ENCODE data around the gene ZNF143.

ZNF143 gene

DNA sequence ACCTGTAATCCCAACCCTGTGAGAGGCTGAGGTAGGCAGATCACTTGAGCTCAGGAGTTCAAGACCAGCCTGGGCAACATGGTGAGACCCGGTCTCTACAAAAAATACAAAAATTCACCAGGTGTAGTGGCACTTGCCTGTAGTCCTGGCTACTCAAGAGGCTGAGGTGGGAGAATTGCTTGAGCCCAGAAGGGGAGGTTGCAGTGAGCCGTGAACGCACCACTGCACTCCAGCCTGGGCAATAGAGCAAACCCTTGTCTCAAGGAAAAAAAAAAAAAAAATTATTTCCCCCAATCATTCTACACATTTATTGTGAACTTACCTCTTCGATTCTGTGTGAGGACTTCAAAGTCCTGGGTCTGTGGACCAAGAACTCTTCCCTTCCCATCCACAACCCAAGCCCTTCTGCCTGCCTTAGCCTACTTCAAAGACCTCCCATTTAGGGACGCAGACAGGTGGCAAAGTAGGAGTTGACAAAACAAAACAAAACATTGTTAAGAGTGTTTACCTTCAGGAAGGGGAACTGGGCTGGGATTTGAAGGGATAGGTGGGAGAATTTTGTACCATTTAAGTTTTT, 108.9 kb downstream of the ZNF143 start:
- no peaks in the 10 kb centered on the region for H3K9me3 ChIP-seq (ENCODE audit: control insufficient read depth, insufficient read depth, low read depth, low read length)
- peaks cover 2% of the 10 kb centered on the region; the same call in 1 of the 2 replicates for H3K36me3 ChIP-seq (ENCODE audit: control insufficient read depth, insufficient read depth, low read length)
- H3K27me3 ChIP-seq (ENCODE audit: control insufficient read depth, insufficient read depth, low read length), result no peaks in the 10 kb centered on the region
- peaks cover 63% of the 10 kb centered on the region for H3K4me1 ChIP-seq (ENCODE audit: control insufficient read depth, insufficient read depth, low read length)
- peak overlapping the region; percentile 96 for H3K27ac ChIP-seq (ENCODE audit: low read depth, low read length)
- peak overlapping the region; percentile 75 for H3K9ac ChIP-seq (ENCODE audit: low read length)
- H3K4me3 ChIP-seq (ENCODE audit: low read depth, low read length), result peak overlapping the region; percentile 25; the same call in 1 of the 2 replicates

DNA sequence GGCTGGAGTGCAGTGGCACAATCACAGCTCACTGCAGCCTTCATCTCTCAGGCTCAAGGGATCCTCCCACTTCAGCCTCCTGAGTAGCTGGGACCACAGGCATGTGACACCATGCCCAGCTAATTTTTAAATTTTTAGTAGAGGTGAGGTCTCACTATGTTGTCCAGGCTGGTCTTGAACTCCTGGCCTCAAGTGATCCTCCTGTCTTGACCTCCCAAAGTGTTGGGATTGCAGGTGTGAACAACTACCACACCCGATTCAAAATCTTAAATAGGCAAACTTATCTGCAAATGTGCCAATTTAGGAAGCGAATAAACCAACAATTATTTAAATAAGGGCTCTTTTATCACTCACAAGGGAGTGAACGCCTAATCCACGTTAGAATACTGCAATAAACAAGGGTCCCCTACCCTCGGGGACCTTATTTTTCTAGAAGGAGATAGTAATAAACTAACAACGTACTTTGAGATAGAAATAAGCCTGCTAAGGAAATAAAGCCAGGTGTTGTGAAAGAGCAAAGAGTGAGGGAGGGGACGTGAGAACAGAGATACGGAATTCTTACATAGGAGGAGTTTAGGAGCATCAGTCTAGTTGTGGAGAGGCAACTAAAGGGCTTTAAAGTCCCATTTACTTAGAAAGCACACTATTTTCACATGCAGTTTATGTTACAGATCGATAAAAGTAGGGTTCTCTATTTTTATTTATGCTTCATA, 109.7 kb downstream of the ZNF143 start:
- H3K9ac ChIP-seq (ENCODE audit: low read length), result no peak overlapping the region
- H3K9me3 ChIP-seq (ENCODE audit: control insufficient read depth, insufficient read depth, low read depth, low read length), result no peaks in the 10 kb centered on the region
- H3K27ac ChIP-seq (ENCODE audit: low read depth, low read length), result no peak overlapping the region
- no peak overlapping the region for H3K4me3 ChIP-seq (ENCODE audit: low read depth, low read length)
- peaks cover 10% of the 10 kb centered on the region for H3K36me3 ChIP-seq (ENCODE audit: control insufficient read depth, insufficient read depth, low read length)
- H3K27me3 ChIP-seq (ENCODE audit: control insufficient read depth, insufficient read depth, low read length), result no peaks in the 10 kb centered on the region
- H3K4me1 ChIP-seq (ENCODE audit: control insufficient read depth, insufficient read depth, low read length), result peaks cover 56% of the 10 kb centered on the region

DNA sequence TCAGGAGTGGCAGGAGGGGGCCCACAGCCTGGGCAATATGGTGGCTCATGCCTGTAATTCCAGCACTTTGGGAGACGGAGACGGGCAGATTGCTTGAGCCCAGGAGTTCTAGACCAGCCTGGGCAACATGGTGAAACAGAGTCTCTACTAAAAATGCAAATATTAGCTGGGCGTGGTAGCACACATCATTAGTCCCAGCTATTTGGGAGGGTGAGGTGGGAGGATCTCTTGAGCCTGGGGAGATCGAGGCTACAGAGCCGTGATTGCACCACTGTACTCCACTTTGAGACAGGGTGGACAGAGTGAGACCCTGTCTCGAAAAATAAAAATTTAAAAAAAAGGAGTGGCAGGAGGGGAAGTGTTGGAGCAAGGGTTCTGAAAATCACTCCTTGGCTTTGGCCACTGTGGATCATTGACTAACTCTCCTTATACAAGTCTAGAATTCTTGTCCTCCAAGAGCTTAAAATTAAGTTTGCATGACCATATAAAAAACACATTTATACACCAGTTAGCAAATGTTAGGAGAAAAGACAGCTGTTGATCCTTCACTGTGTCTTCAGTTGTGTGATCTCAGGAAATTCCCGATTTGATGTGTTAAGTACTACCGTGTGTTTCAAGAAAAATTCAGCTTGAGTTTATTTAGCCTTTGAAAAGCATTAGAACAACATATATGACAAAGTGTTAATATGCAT, 110.4 kb downstream of the ZNF143 start:
- H3K9ac ChIP-seq (ENCODE audit: low read length), result peak overlapping the region; percentile 93
- peaks cover 51% of the 10 kb centered on the region for H3K4me1 ChIP-seq (ENCODE audit: control insufficient read depth, insufficient read depth, low read length)

DNA sequence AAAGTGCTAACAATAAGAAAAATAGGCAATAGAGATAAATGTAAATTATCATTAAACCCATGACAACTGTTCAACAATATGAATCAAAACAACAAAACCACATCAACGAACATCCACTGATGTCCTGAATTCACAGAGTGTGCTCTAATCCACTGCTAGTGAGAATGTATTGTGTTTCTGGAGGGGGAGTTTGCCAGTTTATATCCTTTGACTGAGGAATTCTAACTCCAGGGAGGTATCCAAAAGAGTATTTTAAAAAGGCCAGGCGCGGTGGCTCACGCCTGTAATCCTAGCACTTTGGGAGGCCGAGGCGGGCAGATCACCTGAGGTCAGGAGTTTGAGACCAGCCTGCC, 110.9 kb downstream of the ZNF143 start:
- H3K36me3 ChIP-seq (ENCODE audit: control insufficient read depth, insufficient read depth, low read length), result peaks cover 22% of the 10 kb centered on the region
- peaks cover 45% of the 10 kb centered on the region for H3K4me1 ChIP-seq (ENCODE audit: control insufficient read depth, insufficient read depth, low read length)
- peak overlapping the region; percentile 86; the same call in 1 of the 2 replicates for H3K4me3 ChIP-seq (ENCODE audit: low read depth, low read length)
- no peaks in the 10 kb centered on the region for H3K27me3 ChIP-seq (ENCODE audit: control insufficient read depth, insufficient read depth, low read length)
- H3K9me3 ChIP-seq (ENCODE audit: control insufficient read depth, insufficient read depth, low read depth, low read length), result no peaks in the 10 kb centered on the region
- H3K27ac ChIP-seq (ENCODE audit: low read depth, low read length), result peak overlapping the region; percentile 87; the same call in 1 of the 2 replicates
- H3K9ac ChIP-seq (ENCODE audit: low read length), result peak overlapping the region; percentile 93

More for the DNA sequence above, 110.4 kb downstream of the ZNF143 start:
- Histone ChIP-seq H3K36me3 (ENCODE audit: control insufficient read depth, insufficient read depth, low read length) (peaks cover 17% of the 10 kb centered on the region), H3K4me3 (ENCODE audit: low read depth, low read length) (no peak overlapping the region; the same call in 1 of the 2 replicates), H3K9me3 (ENCODE audit: control insufficient read depth, insufficient read depth, low read depth, low read length) (no peaks in the 10 kb centered on the region), H3K27me3 (ENCODE audit: control insufficient read depth, insufficient read depth, low read length) (no peaks in the 10 kb centered on the region), H3K27ac (ENCODE audit: low read depth, low read length) (no peak overlapping the region)

DNA sequence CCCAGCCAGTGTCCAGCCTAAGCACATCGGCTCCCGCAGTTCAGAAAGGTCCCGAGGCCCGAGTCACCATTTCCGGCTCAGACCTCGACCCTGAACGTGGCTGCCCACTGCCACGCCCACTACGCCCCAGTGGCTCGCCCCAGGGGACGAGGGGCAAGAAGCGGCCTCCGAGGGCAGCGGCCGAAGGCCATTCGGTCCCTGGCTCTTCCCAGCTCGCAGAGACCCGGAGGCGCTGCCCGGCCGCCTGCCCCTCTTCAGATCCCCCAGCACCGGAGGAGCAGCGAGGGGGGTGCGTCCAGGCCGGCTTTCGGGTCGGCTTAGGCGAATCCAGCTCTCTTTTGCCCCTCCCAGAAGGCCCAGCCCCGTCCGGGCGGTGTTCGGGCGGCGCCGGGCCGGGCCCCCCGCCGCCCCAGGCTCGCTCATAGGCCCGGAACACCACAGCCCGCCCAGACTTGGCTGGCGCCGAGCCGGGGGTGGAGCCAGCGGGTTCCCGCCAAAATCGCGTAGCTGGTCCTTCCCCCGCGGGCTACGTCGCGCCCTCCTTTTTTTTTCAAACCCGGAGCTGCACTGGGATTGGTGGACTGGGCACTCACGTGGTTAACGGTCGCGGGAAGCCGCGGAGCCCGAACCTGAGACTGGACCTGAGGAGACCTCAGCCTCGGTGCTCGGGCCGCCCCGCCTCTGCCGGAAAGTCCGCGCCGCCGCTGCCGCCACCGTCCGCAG, 112.4 kb downstream of the ZNF143 start, which contains the start of gene WEE1:
TSS of gene WEE1 (plus strand) at position 619 of the 723 bp plus-strand sequence. CDS start 264 bp downstream, outside the sequence.
- no peaks in the 10 kb centered on the region for H3K9me3 ChIP-seq (ENCODE audit: control insufficient read depth, insufficient read depth, low read depth, low read length)
- peaks cover 37% of the 10 kb centered on the region for H3K36me3 ChIP-seq (ENCODE audit: control insufficient read depth, insufficient read depth, low read length)
- H3K4me3 ChIP-seq (ENCODE audit: low read depth, low read length), result peak within 1 kb of the TSS; percentile 86
- peak within 1 kb of the TSS; percentile 94 for H3K27ac ChIP-seq (ENCODE audit: low read depth, low read length)
- peak within 1 kb of the TSS; percentile 96 for H3K9ac ChIP-seq (ENCODE audit: low read length)
- peaks cover 49% of the 10 kb centered on the region for H3K4me1 ChIP-seq (ENCODE audit: control insufficient read depth, insufficient read depth, low read length)
- H3K27me3 ChIP-seq (ENCODE audit: control insufficient read depth, insufficient read depth, low read length), result no peaks in the 10 kb centered on the region

DNA sequence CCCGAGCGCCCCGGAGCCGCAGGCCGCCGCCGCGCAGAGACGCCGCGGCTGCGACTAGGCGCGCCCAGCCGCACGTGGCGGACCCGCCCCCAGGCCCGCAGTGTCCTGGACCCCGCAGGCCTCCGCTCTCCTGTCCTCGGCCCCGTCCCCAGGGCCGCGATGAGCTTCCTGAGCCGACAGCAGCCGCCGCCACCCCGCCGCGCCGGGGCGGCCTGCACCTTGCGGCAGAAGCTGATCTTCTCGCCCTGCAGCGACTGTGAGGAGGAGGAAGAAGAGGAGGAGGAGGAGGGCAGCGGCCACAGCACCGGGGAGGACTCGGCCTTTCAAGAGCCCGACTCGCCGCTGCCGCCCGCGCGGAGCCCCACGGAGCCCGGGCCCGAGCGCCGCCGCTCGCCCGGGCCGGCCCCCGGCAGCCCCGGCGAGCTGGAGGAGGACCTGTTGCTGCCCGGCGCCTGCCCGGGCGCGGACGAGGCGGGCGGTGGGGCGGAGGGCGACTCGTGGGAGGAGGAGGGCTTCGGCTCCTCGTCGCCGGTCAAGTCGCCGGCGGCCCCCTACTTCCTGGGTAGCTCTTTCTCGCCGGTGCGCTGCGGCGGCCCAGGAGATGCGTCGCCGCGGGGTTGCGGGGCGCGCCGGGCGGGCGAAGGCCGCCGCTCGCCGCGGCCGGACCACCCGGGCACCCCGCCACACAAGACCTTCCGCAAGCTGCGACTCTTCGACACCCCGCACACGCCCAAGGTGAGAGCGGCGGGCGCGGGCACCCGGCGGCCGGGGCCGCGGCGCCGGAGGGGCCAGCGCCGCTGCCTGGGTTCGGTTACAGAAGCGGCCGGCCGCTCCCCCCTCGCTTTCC, 113.2 kb downstream of the ZNF143 start:
- Histone ChIP-seq H3K4me3 (ENCODE audit: low read depth, low read length) (peak overlapping the region; percentile 86), H3K27ac (ENCODE audit: low read depth, low read length) (peak overlapping the region; percentile 94; the same call in 1 of the 2 replicates), H3K4me1 (ENCODE audit: control insufficient read depth, insufficient read depth, low read length) (peaks cover 44% of the 10 kb centered on the region), H3K36me3 (ENCODE audit: control insufficient read depth, insufficient read depth, low read length) (peaks cover 43% of the 10 kb centered on the region), H3K27me3 (ENCODE audit: control insufficient read depth, insufficient read depth, low read length) (no peaks in the 10 kb centered on the region), H3K9me3 (ENCODE audit: control insufficient read depth, insufficient read depth, low read depth, low read length) (no peaks in the 10 kb centered on the region), H3K9ac (ENCODE audit: low read length) (peak overlapping the region; percentile 96)

DNA sequence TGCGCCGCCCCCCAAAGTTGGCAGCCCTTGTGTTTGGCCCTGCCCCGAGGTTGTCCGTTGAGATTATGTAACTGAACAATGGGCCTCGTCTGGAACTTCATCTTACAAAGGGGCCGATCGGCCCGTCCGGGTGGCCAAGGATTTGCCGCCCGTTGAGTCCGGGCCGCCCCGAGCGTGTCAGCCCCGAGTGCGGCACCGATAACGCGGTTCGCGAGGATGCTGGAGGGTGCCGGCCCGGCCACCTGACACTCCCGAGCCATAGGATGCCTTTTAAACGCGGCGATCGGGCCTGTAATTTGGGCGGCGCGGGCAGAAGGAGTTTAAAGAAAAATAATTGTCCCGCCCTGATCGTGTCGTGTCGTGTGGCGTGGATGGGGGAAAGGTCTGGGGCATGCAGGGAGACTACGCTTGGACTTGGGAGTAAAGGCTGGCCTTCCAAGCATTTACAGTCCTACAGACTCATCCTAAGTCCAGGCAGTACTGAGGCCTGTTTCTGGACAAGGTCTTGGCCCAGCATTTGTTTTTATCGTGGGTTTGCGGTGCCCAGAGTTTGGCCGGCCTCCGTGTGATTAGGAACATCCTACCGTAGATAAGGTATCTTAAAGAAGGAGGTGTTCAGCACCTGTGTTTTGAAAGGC, 113.9 kb downstream of the ZNF143 start:
- Histone ChIP-seq H3K9ac (ENCODE audit: low read length) (peak overlapping the region; percentile 96), H3K9me3 (ENCODE audit: control insufficient read depth, insufficient read depth, low read depth, low read length) (no peaks in the 10 kb centered on the region), H3K27ac (ENCODE audit: low read depth, low read length) (peak overlapping the region; percentile 94; the same call in 1 of the 2 replicates), H3K27me3 (ENCODE audit: control insufficient read depth, insufficient read depth, low read length) (no peaks in the 10 kb centered on the region), H3K4me3 (ENCODE audit: low read depth, low read length) (peak overlapping the region; percentile 86), H3K36me3 (ENCODE audit: control insufficient read depth, insufficient read depth, low read length) (peaks cover 51% of the 10 kb centered on the region), H3K4me1 (ENCODE audit: control insufficient read depth, insufficient read depth, low read length) (peaks cover 37% of the 10 kb centered on the region)

DNA sequence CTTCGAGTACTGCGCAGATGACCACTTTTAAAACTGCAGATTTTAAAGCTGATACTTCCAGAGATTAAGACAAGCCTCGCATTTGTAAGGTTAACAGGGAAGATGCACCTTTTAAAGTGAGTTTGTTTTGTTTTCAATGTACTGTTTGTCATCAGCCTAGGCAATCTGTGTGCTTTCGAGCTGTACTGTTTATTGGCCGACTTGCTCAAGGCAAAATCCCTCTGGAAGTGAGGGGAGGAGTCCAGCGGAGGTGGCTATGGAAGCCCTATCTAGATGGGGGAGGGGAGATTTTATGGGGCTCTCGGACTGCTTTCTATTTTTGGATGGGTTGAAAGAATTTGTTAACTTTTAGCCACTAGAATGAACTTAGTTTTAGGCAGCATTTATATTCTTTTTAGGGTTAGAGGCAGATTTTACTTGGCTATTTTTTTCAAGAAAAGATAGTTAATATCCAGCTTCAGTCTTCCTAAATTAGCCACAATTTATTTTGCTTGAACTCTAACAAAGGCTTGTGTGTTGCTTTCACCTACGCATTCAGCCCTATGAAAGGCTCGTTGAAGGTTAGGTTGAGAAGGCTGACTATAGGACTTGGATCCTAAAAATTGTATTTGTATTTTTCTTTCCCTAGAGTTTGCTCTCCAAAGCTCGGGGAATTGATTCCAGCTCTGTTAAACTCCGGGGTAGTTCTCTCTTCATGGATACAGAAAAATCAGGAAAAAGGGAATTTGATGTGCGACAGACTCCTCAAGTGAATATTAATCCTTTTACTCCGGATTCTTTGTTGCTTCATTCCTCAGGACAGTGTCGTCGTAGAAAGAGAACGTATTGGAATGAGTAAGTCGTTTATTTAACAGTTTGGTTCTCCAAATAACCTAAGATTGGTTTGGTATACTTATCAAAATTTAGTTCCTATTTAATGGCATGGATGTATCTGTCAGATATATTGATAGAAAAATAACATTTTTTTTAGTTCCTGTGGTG, 114.7 kb downstream of the ZNF143 start:
- peak overlapping the region; percentile 96 for H3K9ac ChIP-seq (ENCODE audit: low read length)
- H3K9me3 ChIP-seq (ENCODE audit: control insufficient read depth, insufficient read depth, low read depth, low read length), result no peaks in the 10 kb centered on the region
- H3K36me3 ChIP-seq (ENCODE audit: control insufficient read depth, insufficient read depth, low read length), result peaks cover 59% of the 10 kb centered on the region
- peak overlapping the region; percentile 86 for H3K4me3 ChIP-seq (ENCODE audit: low read depth, low read length)
- peak overlapping the region; percentile 94; the same call in 1 of the 2 replicates for H3K27ac ChIP-seq (ENCODE audit: low read depth, low read length)
- H3K27me3 ChIP-seq (ENCODE audit: control insufficient read depth, insufficient read depth, low read length), result no peaks in the 10 kb centered on the region
- H3K4me1 ChIP-seq (ENCODE audit: control insufficient read depth, insufficient read depth, low read length), result peaks cover 29% of the 10 kb centered on the region; the same call in 1 of the 2 replicates
